ENCODE results near the gene CNKSR2. TPM values are rescaled to one million over a fixed set of nuclear protein-coding genes. Genes with fewer than 3 reads are reported as not detected.

CNKSR2 gene
- total RNA-seq, 1 experiment from 2014 or later, result not detected

GRCh38 chrX:21590012-21590776 lies 216.0 kb downstream of the CNKSR2 start:
- no peak for TF ChIP-seq CTCF (IDR thresholded peaks at IDR 0.05; ENCODE audit: unreplicated experiment)
- DNase-seq, result no peak
- Mint-ChIP-seq H3K9me3 (ENCODE audit: low read depth, unreplicated experiment) (no peaks in the 10 kb centered on the region), H3K36me3 (ENCODE audit: insufficient read depth, unreplicated experiment) (no peaks in the 10 kb centered on the region), H3K27me3 (ENCODE audit: unreplicated experiment) (no peaks in the 10 kb centered on the region), H3K27ac (ENCODE audit: unreplicated experiment) (no peak overlapping the region), H3K4me3 (ENCODE audit: low read depth, unreplicated experiment) (no peak overlapping the region), H3K4me1 (ENCODE audit: low read depth, unreplicated experiment) (no peaks in the 10 kb centered on the region)
- intact Hi-C loops (cut with micrococcal nuclease; ENCODE audit: unreplicated experiment), result no loop called here
- CTCF ChIA-PET, result no interaction called here
- no TSS peak for BruUV-seq (replicated peaks)

DNA sequence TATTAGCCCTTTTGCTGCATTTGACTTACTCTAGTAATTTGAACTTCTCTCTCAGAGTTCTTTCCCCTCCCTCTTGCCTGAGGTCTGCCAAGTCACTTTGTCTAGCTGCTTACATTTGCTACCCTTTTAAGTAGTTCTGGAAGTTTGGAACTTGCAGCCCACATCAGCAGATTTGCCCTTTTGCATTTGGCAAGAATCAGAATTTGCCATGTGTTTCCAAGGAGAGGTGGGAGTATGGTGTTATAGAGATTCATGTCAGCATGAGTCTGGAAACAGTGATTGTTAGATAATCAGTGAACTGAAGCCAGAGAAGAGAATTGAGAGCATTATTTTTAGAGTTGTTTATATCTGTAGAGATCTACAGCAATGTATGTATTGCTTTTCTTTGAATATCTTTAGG lies 231.8 kb downstream of the CNKSR2 start:
- DNase-seq, result no peak
- H3K36me3 Mint-ChIP-seq (ENCODE audit: insufficient read depth, unreplicated experiment), result no peaks in the 10 kb centered on the region
- H3K27me3 Mint-ChIP-seq (ENCODE audit: unreplicated experiment), result no peaks in the 10 kb centered on the region
- H3K27ac Mint-ChIP-seq (ENCODE audit: unreplicated experiment), result no peak overlapping the region
- intact Hi-C loops (cut with micrococcal nuclease; ENCODE audit: unreplicated experiment), result no loop called here
- H3K9me3 Mint-ChIP-seq (ENCODE audit: low read depth, unreplicated experiment), result no peaks in the 10 kb centered on the region
- H3K4me1 Mint-ChIP-seq (ENCODE audit: low read depth, unreplicated experiment), result no peaks in the 10 kb centered on the region
- CTCF ChIA-PET, result no interaction called here
- BruUV-seq (replicated peaks), result no TSS peak
- TF ChIP-seq CTCF (IDR thresholded peaks at IDR 0.05; ENCODE audit: unreplicated experiment), result no peak
- no peak overlapping the region for H3K4me3 Mint-ChIP-seq (ENCODE audit: low read depth, unreplicated experiment)

- TF ChIP-seq CTCF (IDR thresholded peaks at IDR 0.05; ENCODE audit: unreplicated experiment), result no peak
- H3K27me3 Mint-ChIP-seq (ENCODE audit: unreplicated experiment), result no peaks in the 10 kb centered on the region
- H3K4me1 Mint-ChIP-seq (ENCODE audit: low read depth, unreplicated experiment), result no peaks in the 10 kb centered on the region
- no peak for DNase-seq
- no TSS peak for BruUV-seq (replicated peaks)
- H3K9me3 Mint-ChIP-seq (ENCODE audit: low read depth, unreplicated experiment), result no peaks in the 10 kb centered on the region
- intact Hi-C loops (cut with micrococcal nuclease; ENCODE audit: unreplicated experiment), result no loop called here
- H3K27ac Mint-ChIP-seq (ENCODE audit: unreplicated experiment), result no peak overlapping the region
- H3K4me3 Mint-ChIP-seq (ENCODE audit: low read depth, unreplicated experiment), result no peak overlapping the region
- CTCF ChIA-PET, result no interaction called here
- no peaks in the 10 kb centered on the region for H3K36me3 Mint-ChIP-seq (ENCODE audit: insufficient read depth, unreplicated experiment)
These were observed 235.9 kb downstream of the CNKSR2 start for GRCh38 chrX:21610168-21610567.

DNA sequence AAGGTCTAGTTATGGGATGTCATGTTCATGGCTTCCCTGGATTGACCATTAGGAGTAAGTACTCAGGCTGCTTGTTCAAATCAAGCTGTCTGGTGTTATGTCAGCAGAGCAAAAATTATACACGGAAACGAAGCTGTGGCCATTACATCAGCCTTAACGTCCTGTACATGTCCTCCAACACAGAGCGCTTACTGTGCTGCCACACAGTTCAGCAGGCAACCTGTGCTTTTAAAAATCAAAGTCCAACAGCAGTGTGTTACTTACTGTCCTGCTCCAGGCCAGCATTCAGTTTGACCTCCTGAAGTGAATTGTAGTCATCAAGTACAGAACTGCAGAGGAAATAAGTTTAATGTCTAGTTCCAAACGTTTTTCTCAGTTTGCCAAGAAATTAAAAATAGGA lies 237.9 kb downstream of the CNKSR2 start:
- CTCF ChIA-PET, result no interaction called here
- Mint-ChIP-seq H3K9me3 (ENCODE audit: low read depth, unreplicated experiment) (no peaks in the 10 kb centered on the region), H3K4me3 (ENCODE audit: low read depth, unreplicated experiment) (no peak overlapping the region), H3K36me3 (ENCODE audit: insufficient read depth, unreplicated experiment) (no peaks in the 10 kb centered on the region), H3K4me1 (ENCODE audit: low read depth, unreplicated experiment) (no peaks in the 10 kb centered on the region), H3K27me3 (ENCODE audit: unreplicated experiment) (no peaks in the 10 kb centered on the region), H3K27ac (ENCODE audit: unreplicated experiment) (no peak overlapping the region)
- BruUV-seq (replicated peaks), result no TSS peak
- intact Hi-C loops (cut with micrococcal nuclease; ENCODE audit: unreplicated experiment), result no loop called here
- TF ChIP-seq CTCF (IDR thresholded peaks at IDR 0.05; ENCODE audit: unreplicated experiment), result no peak
- no peak for DNase-seq

Data from Calu3 (cell line).